K562 (cell line): ENCODE data around the gene PSMC4. TPM values are rescaled to one million over a fixed set of nuclear protein-coding genes. Genes with fewer than 3 reads are reported as not detected.

Source experiments
- ATF3 ChIP-seq, 2 experiments: fragments of 450-650 bp in 1 of 2; sonication (generic) in 1 of 2; formaldehyde crosslinking in 1 of 2; IDR thresholded peaks in 1 of 2; conservative IDR thresholded peaks in 1 of 2; 2 replicates each; pipeline versions ENCODE4 v1.6.1 to v1.8.1; 2016 to 2023; ENCODE audit warnings: mild to moderate bottlenecking in 2 of 2, moderate library complexity in 2 of 2, inconsistent platforms in 1 of 2, missing genetic modification reagents in 1 of 2
- CREM ChIP-seq: IDR thresholded peaks from 2 replicates; pipeline ENCODE4 v1.6.1; 2014; ENCODE audit warnings: antibody characterized with exemption, low read depth
- HDAC1 ChIP-seq, 2 experiments: fragments of 450-650 bp; IDR thresholded peaks; 2 replicates each; pipeline ENCODE4 v1.6.1; 2016 to 2017; ENCODE audit warnings: inconsistent platforms in 1 of 2, mild to moderate bottlenecking in 1 of 2, moderate library complexity in 1 of 2
- HDGF ChIP-seq: fragments of 450-650 bp; IDR thresholded peaks from 2 replicates; pipeline ENCODE4 v1.6.1; 2016
- KDM1A ChIP-seq, 2 experiments: fragments of 450-650 bp; IDR thresholded peaks; 2 replicates each; pipeline ENCODE4 v1.6.1; 2016; ENCODE audit warnings: mild to moderate bottlenecking in 2 of 2
- KHSRP ChIP-seq: fragments of 450-650 bp; IDR thresholded peaks from 2 replicates; pipeline ENCODE4 v1.6.1; 2017
- PHF21A ChIP-seq: fragments of 450-650 bp; IDR thresholded peaks from 2 replicates; pipeline ENCODE4 v1.6.1; 2017; ENCODE audit warnings: low read depth, borderline replicate concordance
- RCOR1 ChIP-seq, 2 experiments: IDR thresholded peaks; 2 replicates each; pipeline ENCODE4 v1.6.1; 2012; ENCODE audit warnings: low read depth in 2 of 2, low read length in 2 of 2, borderline replicate concordance in 1 of 2, improper control_type of control experiment in 1 of 2
- REST ChIP-seq, 2 experiments: fragments of 450-650 bp; formaldehyde crosslinking in 1 of 2; IDR thresholded peaks; 2 replicates each; pipeline versions ENCODE4 v1.4.0 to v1.6.1; 2014 to 2020; ENCODE audit warnings: mild to moderate bottlenecking in 2 of 2, borderline replicate concordance in 1 of 2, low read depth in 1 of 2
- SMARCE1 ChIP-seq: fragments of 450-650 bp; IDR thresholded peaks from 2 replicates; pipeline ENCODE4 v1.7.1; 2016; ENCODE audit warnings: mild to moderate bottlenecking
- ZKSCAN8 ChIP-seq: fragments of 200-800 bp; sonication (Bioruptor generic); IDR thresholded peaks from 2 replicates; pipeline ENCODE4 v1.6.1; 2016; ENCODE audit warnings: missing genetic modification characterization, missing compliant biosample characterization
- ZNF589 ChIP-seq: fragments of 200-800 bp; sonication (Bioruptor generic); IDR thresholded peaks from 2 replicates; pipeline ENCODE4 v1.6.1; 2016; ENCODE audit warnings: low read depth, missing genetic modification characterization, missing compliant biosample characterization
- ZNF699 ChIP-seq: fragments of 250-450 bp; sonication (Bioruptor Pico); IDR thresholded peaks from 2 replicates; pipeline ENCODE4 v1.8.0; 2021; ENCODE audit warnings: mild to moderate bottlenecking, moderate library complexity; ENCODE audit not compliant: insufficient replicate concordance
- polyA plus RNA-seq, 8 experiments: library from polyadenylated mRNA; depleted of rRNA in 4 of 8; stranded (reverse) in 5 of 8; unstranded in 3 of 8; fragments of >200 nt; fragmentation: Nextera tagmentation in 2 of 8; fragmentation: Illumina TruSeq in 1 of 8; extraction: Ambion mirVana in 2 of 8; extraction: Trizol in 1 of 8; gene quantifications; 2 replicates each; pipeline versions ENCODE4 v1.2.1 to v1.2.3, GENCODE V29; 2011 to 2014; ENCODE audit warnings: inconsistent platforms in 1 of 8, missing spikeins in 1 of 8
- total RNA-seq, 7 experiments: library from RNA; depleted of rRNA in 6 of 7; stranded (reverse); fragments of >200 nt in 6 of 7; fragmentation: Illumina TruSeq in 2 of 7; extraction: Trizol in 2 of 7; gene quantifications; 2 replicates each; pipeline versions ENCODE4 v1.2.1 to v1.2.3, GENCODE V29; 2011 to 2021; ENCODE audit warnings: low replicate concordance in 1 of 7
- TF ChIP-seq, protein P1 (sequence below), 2 experiments: IDR thresholded peaks; 2 replicates each; pipeline ENCODE4 v1.6.1; 2011; ENCODE audit warnings: borderline replicate concordance in 1 of 2, control low read depth in 1 of 2, low read depth in 1 of 2, low read length in 1 of 2, mild to moderate bottlenecking in 1 of 2, mixed read lengths in 1 of 2, moderate library complexity in 1 of 2; ENCODE audit not compliant: insufficient read depth in 1 of 2, insufficient read length in 1 of 2, poor library complexity in 1 of 2, severe bottlenecking in 1 of 2; ENCODE audit errors: extremely low read depth in 1 of 2
- TF ChIP-seq, protein P2 (sequence below): fragments of 450-650 bp; IDR thresholded peaks from 2 replicates; pipeline ENCODE4 v1.6.1; 2016; ENCODE audit warnings: low read depth, mild to moderate bottlenecking, moderate library complexity

PSMC4 gene
- total and polyA plus RNA-seq, 9 of the 15 experiments (the other 6 are each of a cell fraction or from before 2014, with no cell fraction given) = 45.9 to 475 (median 142) TPM

- TF ChIP-seq, protein P1, sequence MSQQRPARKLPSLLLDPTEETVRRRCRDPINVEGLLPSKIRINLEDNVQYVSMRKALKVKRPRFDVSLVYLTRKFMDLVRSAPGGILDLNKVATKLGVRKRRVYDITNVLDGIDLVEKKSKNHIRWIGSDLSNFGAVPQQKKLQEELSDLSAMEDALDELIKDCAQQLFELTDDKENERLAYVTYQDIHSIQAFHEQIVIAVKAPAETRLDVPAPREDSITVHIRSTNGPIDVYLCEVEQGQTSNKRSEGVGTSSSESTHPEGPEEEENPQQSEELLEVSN (IDR thresholded peaks at IDR 0.05; ENCODE audit: borderline replicate concordance in 1 of 2, extremely low read depth in 1 of 2, insufficient read depth in 1 of 2, insufficient read length in 1 of 2, low read depth in 1 of 2, low read length in 1 of 2, poor library complexity in 1 of 2, severe bottlenecking in 1 of 2) = peak in 1 of 2 experiments; percentile 5
- TF ChIP-seq HDAC1 (IDR thresholded peaks at IDR 0.05) (peak in 1 of 2 experiments; percentile 86; a peak in 2 of 4 replicates), REST (IDR thresholded peaks at IDR 0.05; ENCODE audit: borderline replicate concordance) (peak; percentile 3; the same call in 1 of the 2 replicates), REST (CRISPR knock-in tag; IDR thresholded peaks at IDR 0.05; ENCODE audit: low read depth) (no peak), KHSRP (0 out of 2 replicates have a peak, but pooled peaks have one; percentile 20), ATF3 (IDR thresholded peaks at IDR 0.05) (0 out of 2 replicates have a peak, but pooled peaks have one; percentile 16), ATF3 (CRISPR knock-in tag; conservative IDR thresholded peaks at IDR 0.05) (no peak), PHF21A (peak; percentile 87; the same call in 1 of the 2 replicates), ZNF699 (CRISPR knock-in tag) (no peak), ZNF589 (CRISPR knock-in tag) (0 out of 2 replicates have a peak, but pooled peaks have one; percentile 3), HDGF (0 out of 2 replicates have a peak, but pooled peaks have one; percentile 28), RCOR1 (IDR thresholded peaks at IDR 0.05; ENCODE audit: borderline replicate concordance in 1 of 2, low read depth in 2 of 2, low read length in 2 of 2) (peak; percentile 6 to 46; a peak in 1 of 4 replicates), SMARCE1 (peak; percentile 45; the same call in 1 of the 2 replicates), CREM (peak; percentile 65; the same call in 1 of the 2 replicates), KDM1A (IDR thresholded peaks at IDR 0.05) (peak; percentile 92 to 95), ZKSCAN8 (CRISPR knock-in tag) (peak; percentile 97)
- TF ChIP-seq, protein P2, sequence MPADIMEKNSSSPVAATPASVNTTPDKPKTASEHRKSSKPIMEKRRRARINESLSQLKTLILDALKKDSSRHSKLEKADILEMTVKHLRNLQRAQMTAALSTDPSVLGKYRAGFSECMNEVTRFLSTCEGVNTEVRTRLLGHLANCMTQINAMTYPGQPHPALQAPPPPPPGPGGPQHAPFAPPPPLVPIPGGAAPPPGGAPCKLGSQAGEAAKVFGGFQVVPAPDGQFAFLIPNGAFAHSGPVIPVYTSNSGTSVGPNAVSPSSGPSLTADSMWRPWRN = 0 out of 2 replicates have a peak, but pooled peaks have one; percentile 11
Observed at GRCh38 chr19:39996218-39996810, 25.3 kb downstream of the PSMC4 start (continued).
